SK-N-SH (cell line): Measurements from ENCODE around the gene NRM. TPM values are rescaled to one million over a fixed set of nuclear protein-coding genes. Genes with fewer than 3 reads are reported as not detected.

Experiments used
- CTCF ChIA-PET: fragments of 300-600, 350-600 bp; formaldehyde crosslinking; extraction: SDS; loops from one replicate; lab custom pipeline; 2021; lab: Yijun Ruan, JAX
- POLR2A ChIA-PET: fragments of 350-600 bp; sonication (Branson Sonifier 250); formaldehyde crosslinking; extraction: SDS; loops from one replicate; lab custom pipeline; 2020; ENCODE audit warnings: antibody characterized with exemption, inconsistent platforms; lab: Yijun Ruan, JAX
- DNase-seq: peaks from one replicate; pipeline ENCODE4 v3.0.0; 2012
- H2AFZ ChIP-seq: fragments of 200-600 bp; sonication (generic); 2 replicates; pipeline ENCODE4 v1.8.1; 2016; ENCODE audit warnings: antibody characterized with exemption, mild to moderate bottlenecking, low read depth
- H3F3A ChIP-seq: fragments of 200-600 bp; sonication (generic); replicated peaks from 2 replicates; pipeline ENCODE3; 2016; ENCODE audit warnings: antibody characterized with exemption, mild to moderate bottlenecking; ENCODE audit not compliant: insufficient read depth
- H3K27ac ChIP-seq, 2 experiments: fragments of 200-500 bp in 1 of 2; fragments of 200-600 bp in 1 of 2; sonication (Bioruptor generic) in 1 of 2; sonication (generic), shearing (Covaris generic) in 1 of 2; 2 replicates each; pipeline versions ENCODE4 v1.5.1 to v1.6.1; 2014 to 2016; ENCODE audit warnings: low read depth in 2 of 2, inconsistent platforms in 1 of 2, low read length in 1 of 2, mild to moderate bottlenecking in 1 of 2, mixed read lengths in 1 of 2
- H3K27me3 ChIP-seq: fragments of 200-600 bp; sonication (generic), shearing (Covaris generic); 2 replicates; pipeline ENCODE4 v1.6.1; 2016; ENCODE audit warnings: mixed run types; ENCODE audit not compliant: insufficient read depth
- H3K36me3 ChIP-seq, 2 experiments: fragments of 200-500 bp in 1 of 2; fragments of 200-600 bp in 1 of 2; sonication (Bioruptor generic) in 1 of 2; sonication (generic) in 1 of 2; replicated peaks in 1 of 2; 2 replicates each; pipeline versions ENCODE3 to v1.5.1; 2014 to 2016; ENCODE audit warnings: low read length in 1 of 2, mild to moderate bottlenecking in 1 of 2; ENCODE audit not compliant: insufficient read depth in 2 of 2, control insufficient read depth in 1 of 2
- H3K4me1 ChIP-seq, 2 experiments: fragments of 200-500 bp in 1 of 2; fragments of 200-600 bp in 1 of 2; sonication (Bioruptor generic) in 1 of 2; sonication (generic), shearing (Covaris generic) in 1 of 2; 2 replicates each; pipeline versions ENCODE4 v1.5.1 to v1.6.1; 2014 to 2016; ENCODE audit warnings: low read depth in 1 of 2, low read length in 1 of 2, mixed run types in 1 of 2; ENCODE audit not compliant: insufficient read depth in 2 of 2, control insufficient read depth in 1 of 2
- H3K4me2 ChIP-seq: fragments of 200-600 bp; sonication (generic), shearing (Covaris generic); 2 replicates; pipeline ENCODE4 v1.6.1; 2017; ENCODE audit warnings: mixed run types
- H3K4me3 ChIP-seq, 2 experiments: fragments of 200-500 bp in 1 of 2; fragments of 200-600 bp in 1 of 2; sonication (Bioruptor generic) in 1 of 2; sonication (generic), shearing (Covaris generic) in 1 of 2; 2 replicates each; pipeline versions ENCODE4 v1.5.1 to v1.8.1; 2014 to 2016; ENCODE audit warnings: low read depth in 2 of 2, inconsistent platforms in 1 of 2, low read length in 1 of 2, mild to moderate bottlenecking in 1 of 2, mixed read lengths in 1 of 2, moderate library complexity in 1 of 2
- H3K79me2 ChIP-seq: fragments of 200-600 bp; sonication (generic); 2 replicates; pipeline ENCODE4 v1.8.1; 2017; ENCODE audit warnings: mild to moderate bottlenecking; ENCODE audit not compliant: insufficient read depth
- H3K9ac ChIP-seq: fragments of 200-600 bp; sonication (generic); 2 replicates; pipeline ENCODE4 v1.6.1; 2017; ENCODE audit warnings: mixed run types
- H3K9me2 ChIP-seq: fragments of 200-600 bp; sonication (generic); 2 replicates; pipeline ENCODE4 v1.6.1; 2017; ENCODE audit warnings: mixed run types
- H3K9me3 ChIP-seq: fragments of 200-600 bp; sonication (generic); 2 replicates; pipeline ENCODE4 v1.6.1; 2017; ENCODE audit warnings: mixed run types, mild to moderate bottlenecking, moderate library complexity
- H4K20me1 ChIP-seq: fragments of 200-600 bp; sonication (generic); 2 replicates; pipeline ENCODE4 v1.6.1; 2017; ENCODE audit warnings: mild to moderate bottlenecking, mixed run types; ENCODE audit not compliant: insufficient read depth
- CHD2 ChIP-seq: fragments of 150-350 bp; IDR thresholded peaks from 2 replicates; pipeline ENCODE4 v1.6.1; 2018; ENCODE audit warnings: low read length; ENCODE audit not compliant: partially characterized antibody
- ELF1 ChIP-seq: IDR thresholded peaks from 2 replicates; pipeline ENCODE4 v1.4.0; 2012
- EP300 ChIP-seq, 2 experiments: IDR thresholded peaks; 2 replicates each; pipeline versions ENCODE4 v1.4.0 to v1.6.1; 2012; ENCODE audit warnings: borderline replicate concordance in 1 of 2, low read depth in 1 of 2, low read length in 1 of 2
- GABPA ChIP-seq: IDR thresholded peaks from 2 replicates; pipeline ENCODE4 v1.4.0; 2012; ENCODE audit warnings: low read depth, mild to moderate bottlenecking
- GATA2 ChIP-seq: sonication (generic); formaldehyde crosslinking; IDR thresholded peaks from 2 replicates; pipeline ENCODE4 v1.5.0; 2020; ENCODE audit warnings: mild to moderate bottlenecking, missing genetic modification reagents
- JUND ChIP-seq: IDR thresholded peaks from 2 replicates; pipeline ENCODE4 v1.4.0; 2012
- MEF2A ChIP-seq: IDR thresholded peaks from 2 replicates; pipeline ENCODE4 v1.4.0; 2012; ENCODE audit warnings: low read depth, borderline replicate concordance
- NFIC ChIP-seq: IDR thresholded peaks from 2 replicates; pipeline ENCODE4 v1.4.0; 2012; ENCODE audit warnings: borderline replicate concordance
- NRF1 ChIP-seq: IDR thresholded peaks from 2 replicates; pipeline ENCODE4 v1.6.1; 2012; ENCODE audit warnings: low read depth, mild to moderate bottlenecking, low read length
- POLR2AphosphoS5 ChIP-seq: IDR thresholded peaks from 2 replicates; pipeline ENCODE4 v1.6.1; 2012; ENCODE audit warnings: low read depth, low read length
- RCOR1 ChIP-seq: fragments of 150-350 bp; IDR thresholded peaks from 2 replicates; pipeline ENCODE4 v1.6.1; 2017; ENCODE audit warnings: antibody characterized with exemption, low read length
- RXRA ChIP-seq: IDR thresholded peaks from 2 replicates; pipeline ENCODE4 v1.4.0; 2012; ENCODE audit warnings: low read depth, mild to moderate bottlenecking, borderline replicate concordance
- SIN3A ChIP-seq: IDR thresholded peaks from 2 replicates; pipeline ENCODE4 v1.6.1; 2012; ENCODE audit warnings: low read depth, mild to moderate bottlenecking, low read length, moderate library complexity, borderline replicate concordance
- TCF12 ChIP-seq: IDR thresholded peaks from 2 replicates; pipeline ENCODE4 v1.4.0; 2012
- YY1 ChIP-seq: IDR thresholded peaks from 2 replicates; pipeline ENCODE4 v1.4.0; 2012; ENCODE audit warnings: low read depth, mild to moderate bottlenecking
- WGBS: methylation state at CpG from one replicate; pipeline ENCODE4 v1.1.6; 2017; ENCODE audit warnings: low lambda C conversion rate; 5-methylcytosine and 5-hydroxymethylcytosine counted together
- polyA plus RNA-seq, 3 experiments: library from polyadenylated mRNA; depleted of rRNA; stranded (reverse); fragments of >200 nt; gene quantifications; 2 replicates each; pipeline ENCODE4 v1.2.3, GENCODE V29; 2012
- TF ChIP-seq, protein P1 (sequence below): IDR thresholded peaks from 2 replicates; pipeline ENCODE4 v1.4.0; 2012; ENCODE audit warnings: low read depth
- TF ChIP-seq, protein P2 (sequence below): IDR thresholded peaks from 2 replicates; pipeline ENCODE4 v1.4.0; 2012; ENCODE audit warnings: low read depth, borderline replicate concordance
- TF ChIP-seq, protein P3 (sequence below): IDR thresholded peaks from 2 replicates; pipeline ENCODE4; 2012
- TF ChIP-seq, protein P4 (sequence below): fragments of 150-350 bp; IDR thresholded peaks from 2 replicates; pipeline ENCODE4 v1.6.1; 2016; ENCODE audit warnings: mild to moderate bottlenecking, low read depth, low read length

The NRM gene
- polyA plus RNA-seq, 1 of the 3 experiments (the other 2 are of a cell fraction): 26.8 TPM

DNA sequence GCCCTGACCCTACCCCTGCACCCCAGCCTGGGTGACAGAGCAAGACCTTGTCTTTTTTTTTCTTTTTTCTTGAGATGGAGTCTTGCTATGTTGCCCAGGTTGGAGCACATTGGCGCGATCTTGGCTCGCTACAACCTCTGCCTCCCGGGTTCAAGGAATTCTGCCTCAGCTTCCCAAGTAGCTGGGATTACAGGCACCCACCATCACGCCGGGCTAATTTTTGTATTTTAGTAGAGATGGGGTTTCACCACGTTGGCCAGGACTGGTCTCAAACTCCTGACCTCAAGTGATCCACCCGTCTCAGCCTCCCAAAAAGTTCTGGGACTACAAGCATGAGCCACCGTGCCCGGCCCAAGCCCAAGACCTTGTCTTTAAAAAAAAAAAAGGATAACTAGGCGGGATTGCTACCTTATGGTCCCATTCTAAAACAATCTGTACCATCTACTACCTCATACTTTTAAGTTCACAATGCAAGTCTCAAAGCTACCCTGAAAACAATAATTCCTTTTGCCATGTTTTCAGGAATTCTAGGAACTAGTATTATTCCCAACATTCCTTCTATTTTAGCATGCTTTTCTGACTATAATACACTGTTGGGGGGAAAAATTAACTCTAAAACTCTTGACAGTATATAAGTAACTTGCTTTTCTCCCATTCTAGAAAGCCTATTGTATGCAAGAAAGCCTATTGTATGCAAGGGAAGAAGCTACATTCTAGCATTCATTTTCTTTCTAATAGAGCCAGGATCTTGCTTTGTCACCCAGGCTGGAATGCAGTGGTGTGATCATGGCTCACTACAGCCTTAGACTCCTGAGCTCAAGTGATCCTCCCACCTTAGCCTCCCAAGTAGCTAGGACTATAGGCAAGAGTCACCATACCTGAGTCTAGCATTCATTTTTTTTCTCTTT lies 36.0 kb upstream of the NRM start:
- Histone ChIP-seq H3K4me3 (no peak overlapping the region), H3K4me1 (peaks cover 21 to 31% of the 10 kb centered on the region in 2 experiments), H3F3A (peaks cover 92% of the 10 kb centered on the region), H2AFZ (no peak overlapping the region), H3K27ac (peak overlapping the region in 1 of 2 experiments; percentile 62; a peak in 2 of 4 replicates), H3K9me3 (no peaks in the 10 kb centered on the region), H3K9me2 (no peaks in the 10 kb centered on the region), H3K27me3 (no peaks in the 10 kb centered on the region), H3K36me3 (peaks cover 56 to 59% of the 10 kb centered on the region in 2 experiments), H4K20me1 (peaks cover 57% of the 10 kb centered on the region), H3K4me2 (no peak overlapping the region), H3K79me2 (peaks cover 42% of the 10 kb centered on the region), H3K9ac (no peak overlapping the region)
- POLR2A ChIA-PET: interaction anchor here (0.6 to 1.9 kb wide), 8 partner anchors 13 to 112 kb away, joined by 3 to 8 read pairs (median 3); partner anchors contain the start of gene DHX16
- 95% methylated on average over 11 of the region's 11 CpGs for WGBS
- TF ChIP-seq, protein P1, sequence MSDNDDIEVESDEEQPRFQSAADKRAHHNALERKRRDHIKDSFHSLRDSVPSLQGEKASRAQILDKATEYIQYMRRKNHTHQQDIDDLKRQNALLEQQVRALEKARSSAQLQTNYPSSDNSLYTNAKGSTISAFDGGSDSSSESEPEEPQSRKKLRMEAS: no peak
- 0 out of 2 replicates have a peak, but pooled peaks have one; percentile 15 for TF ChIP-seq SIN3A
- TF ChIP-seq POLR2AphosphoS5: peak; percentile 42; the same call in 1 of the 2 replicates
- no peak for TF ChIP-seq YY1
- no peak for TF ChIP-seq NFIC
- no peak for TF ChIP-seq TCF12
- 0 out of 2 replicates have a peak, but pooled peaks have one; percentile 1 for TF ChIP-seq ELF1
- DNase-seq: no peak
- CTCF ChIA-PET: interaction anchor here (1.1 to 42.4 kb wide), 4 partner anchors 10 to 186 kb away, joined by 3 to 838 read pairs (median 3); partner anchors contain the start of genes DHX16, MDC1, NRM and PPP1R18

DNA sequence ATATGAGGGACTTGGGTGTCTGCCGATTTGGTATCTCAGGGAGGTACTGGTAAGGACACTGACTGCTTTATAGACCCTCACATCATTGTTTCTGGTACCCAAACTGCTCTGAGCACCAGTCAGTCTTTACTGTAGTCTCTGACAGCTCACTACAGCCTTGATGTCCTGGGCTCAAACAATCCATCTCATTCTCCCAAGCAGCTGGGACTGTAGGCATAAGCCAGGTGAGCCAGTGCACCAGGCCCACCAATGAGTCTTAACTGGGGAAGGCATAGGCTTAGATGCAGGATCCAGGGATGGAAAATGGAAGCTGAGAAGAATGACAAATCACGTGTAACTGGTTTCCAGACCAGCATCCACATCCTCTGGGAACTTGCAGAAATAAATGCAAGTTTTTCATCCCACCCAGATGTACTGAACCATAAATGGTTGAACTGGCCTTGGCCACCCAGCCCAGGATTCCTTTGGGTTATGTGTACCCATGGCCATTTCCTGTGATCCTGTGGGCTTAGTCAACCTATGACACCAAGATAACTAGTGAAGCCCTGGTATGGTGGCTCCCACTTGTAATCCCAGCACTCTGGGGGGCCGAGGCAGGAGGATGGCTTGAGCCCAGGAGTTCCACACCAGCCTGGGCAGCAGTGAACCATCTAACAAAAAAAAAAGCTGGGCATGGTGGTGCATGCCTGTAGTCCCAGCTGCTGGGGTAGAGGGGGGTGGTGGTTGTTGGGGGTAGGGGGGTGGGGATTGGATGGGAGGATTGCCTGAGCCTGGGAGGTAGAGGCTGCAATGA lies 35.1 kb upstream of the NRM start:
- Histone ChIP-seq H3K36me3 (peaks cover 52 to 58% of the 10 kb centered on the region in 2 experiments), H4K20me1 (peaks cover 58% of the 10 kb centered on the region), H3K4me3 (no peak overlapping the region), H3K9me3 (no peaks in the 10 kb centered on the region), H3K27ac (peak overlapping the region; percentile 29 to 93; a peak in 3 of 4 replicates), H3K9ac (peak overlapping the region; percentile 100; the same call in 1 of the 2 replicates), H3F3A (peaks cover 88% of the 10 kb centered on the region), H3K27me3 (no peaks in the 10 kb centered on the region), H3K9me2 (no peaks in the 10 kb centered on the region), H3K79me2 (peaks cover 47% of the 10 kb centered on the region), H2AFZ (no peak overlapping the region), H3K4me1 (peaks cover 21 to 31% of the 10 kb centered on the region in 2 experiments), H3K4me2 (no peak overlapping the region)
- POLR2A ChIA-PET: interaction anchor here (1.0 to 1.9 kb wide), 4 partner anchors 47 to 103 kb away, joined by 3 to 8 read pairs (median 3); partner anchors contain the start of gene DHX16
- CTCF ChIA-PET: interaction anchor here (1.1 to 42.4 kb wide), 5 partner anchors 9 to 185 kb away, joined by 3 to 838 read pairs (median 3); partner anchors contain the start of genes DHX16, FLOT1, MDC1 and NRM
- 37% methylated on average over 3 of the region's 3 CpGs for WGBS
- peak; percentile 41 for DNase-seq
- no peak for TF ChIP-seq RXRA
- peak; percentile 29 for TF ChIP-seq JUND
- no peak for TF ChIP-seq EP300 (IDR thresholded peaks at IDR 0.05; ENCODE audit: borderline replicate concordance in 1 of 2, low read depth in 1 of 2, low read length in 1 of 2)
- TF ChIP-seq CHD2: no peak
- TF ChIP-seq NRF1: no peak
- TF ChIP-seq GATA2 (CRISPR knock-in tag): no peak
- 0 out of 2 replicates have a peak, but pooled peaks have one; percentile 37 for TF ChIP-seq YY1
- TF ChIP-seq, protein P2, sequence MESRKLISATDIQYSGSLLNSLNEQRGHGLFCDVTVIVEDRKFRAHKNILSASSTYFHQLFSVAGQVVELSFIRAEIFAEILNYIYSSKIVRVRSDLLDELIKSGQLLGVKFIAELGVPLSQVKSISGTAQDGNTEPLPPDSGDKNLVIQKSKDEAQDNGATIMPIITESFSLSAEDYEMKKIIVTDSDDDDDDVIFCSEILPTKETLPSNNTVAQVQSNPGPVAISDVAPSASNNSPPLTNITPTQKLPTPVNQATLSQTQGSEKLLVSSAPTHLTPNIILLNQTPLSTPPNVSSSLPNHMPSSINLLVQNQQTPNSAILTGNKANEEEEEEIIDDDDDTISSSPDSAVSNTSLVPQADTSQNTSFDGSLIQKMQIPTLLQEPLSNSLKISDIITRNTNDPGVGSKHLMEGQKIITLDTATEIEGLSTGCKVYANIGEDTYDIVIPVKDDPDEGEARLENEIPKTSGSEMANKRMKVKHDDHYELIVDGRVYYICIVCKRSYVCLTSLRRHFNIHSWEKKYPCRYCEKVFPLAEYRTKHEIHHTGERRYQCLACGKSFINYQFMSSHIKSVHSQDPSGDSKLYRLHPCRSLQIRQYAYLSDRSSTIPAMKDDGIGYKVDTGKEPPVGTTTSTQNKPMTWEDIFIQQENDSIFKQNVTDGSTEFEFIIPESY: peak; percentile 51; the same call in 1 of the 2 replicates
- no peak for TF ChIP-seq MEF2A
- TF ChIP-seq GABPA: no peak
- TF ChIP-seq RCOR1: no peak
- no peak for TF ChIP-seq TCF12
- TF ChIP-seq, protein P3, sequence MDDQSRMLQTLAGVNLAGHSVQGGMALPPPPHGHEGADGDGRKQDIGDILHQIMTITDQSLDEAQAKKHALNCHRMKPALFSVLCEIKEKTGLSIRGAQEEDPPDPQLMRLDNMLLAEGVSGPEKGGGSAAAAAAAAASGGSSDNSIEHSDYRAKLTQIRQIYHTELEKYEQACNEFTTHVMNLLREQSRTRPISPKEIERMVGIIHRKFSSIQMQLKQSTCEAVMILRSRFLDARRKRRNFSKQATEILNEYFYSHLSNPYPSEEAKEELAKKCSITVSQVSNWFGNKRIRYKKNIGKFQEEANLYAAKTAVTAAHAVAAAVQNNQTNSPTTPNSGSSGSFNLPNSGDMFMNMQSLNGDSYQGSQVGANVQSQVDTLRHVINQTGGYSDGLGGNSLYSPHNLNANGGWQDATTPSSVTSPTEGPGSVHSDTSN: peak; percentile 42
- TF ChIP-seq, protein P1: 0 out of 2 replicates have a peak, but pooled peaks have one; percentile 1
- TF ChIP-seq ELF1: 0 out of 2 replicates have a peak, but pooled peaks have one; percentile 41
- TF ChIP-seq, protein P4, sequence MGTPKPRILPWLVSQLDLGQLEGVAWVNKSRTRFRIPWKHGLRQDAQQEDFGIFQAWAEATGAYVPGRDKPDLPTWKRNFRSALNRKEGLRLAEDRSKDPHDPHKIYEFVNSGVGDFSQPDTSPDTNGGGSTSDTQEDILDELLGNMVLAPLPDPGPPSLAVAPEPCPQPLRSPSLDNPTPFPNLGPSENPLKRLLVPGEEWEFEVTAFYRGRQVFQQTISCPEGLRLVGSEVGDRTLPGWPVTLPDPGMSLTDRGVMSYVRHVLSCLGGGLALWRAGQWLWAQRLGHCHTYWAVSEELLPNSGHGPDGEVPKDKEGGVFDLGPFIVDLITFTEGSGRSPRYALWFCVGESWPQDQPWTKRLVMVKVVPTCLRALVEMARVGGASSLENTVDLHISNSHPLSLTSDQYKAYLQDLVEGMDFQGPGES: no peak
- TF ChIP-seq POLR2AphosphoS5: peak; percentile 92
